ENCODE measurements around the gene GATA2.

GATA2 gene

GRCh38 chr3:128463354-128463753 lies 29.6 kb downstream of the GATA2 start:
- no peak for TF ChIP-seq JUND (IDR thresholded peaks at IDR 0.05; ENCODE audit: low read depth)
- no peak for DNase-seq (ENCODE audit: low read depth in 1 of 2, low spot score in 1 of 2)
- in situ Hi-C loops (cut with HindIII; ENCODE audit: low pct_unique_long_range_greater_than_20kb, low sequenced_read_pairs) = no loop called here

GRCh38 chr3:128462931-128463330 lies 30.1 kb downstream of the GATA2 start:
- DNase-seq (ENCODE audit: low read depth in 1 of 2, low spot score in 1 of 2) = no peak
- in situ Hi-C loops (cut with HindIII; ENCODE audit: low pct_unique_long_range_greater_than_20kb, low sequenced_read_pairs) = no loop called here
- TF ChIP-seq JUND (IDR thresholded peaks at IDR 0.05; ENCODE audit: low read depth) = no peak

- DNase-seq (ENCODE audit: low read depth in 1 of 2, low spot score in 1 of 2) = no peak
- in situ Hi-C loops (cut with HindIII; ENCODE audit: low pct_unique_long_range_greater_than_20kb, low sequenced_read_pairs) = no loop called here
- TF ChIP-seq JUND (IDR thresholded peaks at IDR 0.05; ENCODE audit: low read depth) = no peak
Measured at GRCh38 chr3:128462341-128462910, 30.6 kb downstream of the GATA2 start.

GRCh38 chr3:128461731-128462130 lies 31.3 kb downstream of the GATA2 start:
- DNase-seq (ENCODE audit: low read depth in 1 of 2, low spot score in 1 of 2) = no peak
- in situ Hi-C loops (cut with HindIII; ENCODE audit: low pct_unique_long_range_greater_than_20kb, low sequenced_read_pairs) = no loop called here
- no peak for TF ChIP-seq JUND (IDR thresholded peaks at IDR 0.05; ENCODE audit: low read depth)

GRCh38 chr3:128459461-128459820 lies 33.6 kb downstream of the GATA2 start:
- TF ChIP-seq JUND (IDR thresholded peaks at IDR 0.05; ENCODE audit: low read depth) = no peak
- DNase-seq (ENCODE audit: low read depth in 1 of 2, low spot score in 1 of 2) = no peak
- in situ Hi-C loops (cut with HindIII; ENCODE audit: low pct_unique_long_range_greater_than_20kb, low sequenced_read_pairs) = no loop called here

GRCh38 chr3:128458746-128459460 lies 34.1 kb downstream of the GATA2 start:
- DNase-seq (ENCODE audit: low read depth in 1 of 2, low spot score in 1 of 2) = no peak
- TF ChIP-seq JUND (IDR thresholded peaks at IDR 0.05; ENCODE audit: low read depth) = no peak
- in situ Hi-C loops (cut with HindIII; ENCODE audit: low pct_unique_long_range_greater_than_20kb, low sequenced_read_pairs) = no loop called here

- DNase-seq (ENCODE audit: low read depth in 1 of 2, low spot score in 1 of 2) = no peak
- in situ Hi-C loops (cut with HindIII; ENCODE audit: low pct_unique_long_range_greater_than_20kb, low sequenced_read_pairs) = no loop called here
- no peak for TF ChIP-seq JUND (IDR thresholded peaks at IDR 0.05; ENCODE audit: low read depth)
Measured at GRCh38 chr3:128457937-128458336, 35.1 kb downstream of the GATA2 start.

GRCh38 chr3:128456776-128457715 lies 36.0 kb downstream of the GATA2 start:
- no peak for DNase-seq (ENCODE audit: low read depth in 1 of 2, low spot score in 1 of 2)
- no peak for TF ChIP-seq JUND (IDR thresholded peaks at IDR 0.05; ENCODE audit: low read depth)
- in situ Hi-C loops (cut with HindIII; ENCODE audit: low pct_unique_long_range_greater_than_20kb, low sequenced_read_pairs) = no loop called here

- in situ Hi-C loops (cut with HindIII; ENCODE audit: low pct_unique_long_range_greater_than_20kb, low sequenced_read_pairs) = no loop called here
- DNase-seq (ENCODE audit: low read depth in 1 of 2, low spot score in 1 of 2) = no peak
- TF ChIP-seq JUND (IDR thresholded peaks at IDR 0.05; ENCODE audit: low read depth) = no peak
Measured at GRCh38 chr3:128455786-128456748, 36.9 kb downstream of the GATA2 start.

GRCh38 chr3:128455116-128455515 lies 37.9 kb downstream of the GATA2 start:
- no peak for DNase-seq (ENCODE audit: low read depth in 1 of 2, low spot score in 1 of 2)
- in situ Hi-C loops (cut with HindIII; ENCODE audit: low pct_unique_long_range_greater_than_20kb, low sequenced_read_pairs) = no loop called here
- no peak for TF ChIP-seq JUND (IDR thresholded peaks at IDR 0.05; ENCODE audit: low read depth)

- no peak for DNase-seq (ENCODE audit: low read depth in 1 of 2, low spot score in 1 of 2)
- in situ Hi-C loops (cut with HindIII; ENCODE audit: low pct_unique_long_range_greater_than_20kb, low sequenced_read_pairs) = no loop called here
- no peak for TF ChIP-seq JUND (IDR thresholded peaks at IDR 0.05; ENCODE audit: low read depth)
Measured at GRCh38 chr3:128454310-128454618, 38.7 kb downstream of the GATA2 start.

All from T47D (cell line).